Hepatocyte (in vitro differentiated cells): Measurements from ENCODE around the gene HLX.

Experiments used
- CTCF ChIP-seq: fragments of 200-600 bp; sonication (generic); IDR thresholded peaks from 2 replicates; pipeline ENCODE4 v1.5.1; 2016; ENCODE audit warnings: antibody characterized with exemption, mild to moderate bottlenecking; ENCODE audit not compliant: poor library complexity
- EZH2 ChIP-seq: fragments of 200-600 bp; sonication (generic); IDR thresholded peaks from 2 replicates; pipeline ENCODE4 v1.6.1; 2016; ENCODE audit warnings: antibody characterized with exemption, mild to moderate bottlenecking, borderline replicate concordance
- EZH2phosphoT487 ChIP-seq: fragments of 200-600 bp; sonication (generic); IDR thresholded peaks from one replicate; pipeline ENCODE4 v1.6.1; 2018; ENCODE audit warnings: antibody characterized with exemption, mild to moderate bottlenecking, low read depth, moderate library complexity; ENCODE audit not compliant: unreplicated experiment, severe bottlenecking

DNA sequence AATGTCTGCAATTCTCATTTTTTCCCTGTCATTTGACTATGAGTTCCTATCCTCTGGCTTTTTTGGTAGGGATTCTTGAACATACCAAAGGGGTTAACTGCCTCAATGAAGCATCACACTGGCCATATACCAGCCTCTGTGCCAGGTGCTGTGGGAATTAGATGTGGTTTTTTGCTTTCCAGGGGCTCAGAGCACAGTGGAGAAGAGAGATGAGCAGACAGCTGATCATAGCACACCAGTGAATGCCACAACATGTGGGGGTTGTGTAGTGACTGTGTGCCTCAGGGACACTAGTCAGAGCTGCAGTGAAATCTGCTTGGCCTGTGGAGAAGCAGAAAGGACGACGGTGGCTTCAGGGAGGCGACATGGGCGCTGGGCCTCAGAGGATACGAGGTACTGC, 30.8 kb downstream of the HLX start:
- TF ChIP-seq CTCF = no peak
- no peak for TF ChIP-seq EZH2
- no peak for TF ChIP-seq EZH2phosphoT487
